ENCODE results near the gene CEACAM19. TPM values are rescaled to one million over a fixed set of nuclear protein-coding genes. Genes with fewer than 3 reads are reported as not detected.
"Not testable (repeated sequence)": the region's sequence is repeated elsewhere in the genome, so short reads cannot be mapped to it uniquely, and the experiment has no call there.

Gene CEACAM19
- total and polyA plus RNA-seq, 2 of the 8 experiments (the other 6 are each of a cell fraction or from before 2014, with no cell fraction given): 3.1 to 3.4 TPM

DNA sequence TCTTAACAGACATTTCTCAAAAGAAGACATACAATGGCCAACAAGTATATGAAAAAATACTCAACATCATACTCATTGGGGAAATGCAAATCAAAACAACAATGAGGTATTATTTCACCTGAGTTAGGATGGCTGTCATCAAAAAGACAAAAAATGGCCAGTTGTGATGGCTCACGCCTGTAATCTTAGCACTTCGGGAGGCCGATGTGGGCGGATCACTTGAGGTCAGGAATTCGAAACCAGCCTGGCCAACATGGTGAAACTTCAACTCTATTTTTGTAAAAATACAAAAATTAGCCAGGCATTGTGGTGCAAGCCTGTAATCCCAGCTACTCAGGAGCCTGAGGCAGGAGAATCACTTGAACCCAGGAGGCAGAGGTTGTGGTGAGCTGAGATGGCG lies 49.7 kb downstream of the CEACAM19 start:
- no peak overlapping the region for H4K91ac ChIP-seq (replicated peaks; ENCODE audit: insufficient read length, low read length)
- no peak overlapping the region for H2BK120ac ChIP-seq (replicated peaks; ENCODE audit: low read depth, low read length)
- no peak overlapping the region for H3K9ac ChIP-seq (replicated peaks in 1 of 4; ENCODE audit: extremely low read depth in 1 of 4, low read depth in 3 of 4, low read length in 3 of 4)
- no peak overlapping the region for H3K18ac ChIP-seq (ENCODE audit: extremely low read depth, low read length)
- H3K4me3 ChIP-seq (ENCODE audit: extremely low read depth in 1 of 4, insufficient read depth in 2 of 4, low read depth in 3 of 4, low read length in 4 of 4): no peak overlapping the region
- no peak overlapping the region for H2BK5ac ChIP-seq (ENCODE audit: low read depth, low read length)
- H3K23ac ChIP-seq (ENCODE audit: insufficient read length): no peak overlapping the region
- no peak overlapping the region for H3K14ac ChIP-seq (ENCODE audit: insufficient read length)
- H3K4me1 ChIP-seq (replicated peaks in 1 of 4; ENCODE audit: control insufficient read depth in 3 of 4, insufficient read depth in 4 of 4, low read length in 3 of 4): peaks cover 0 to 12% (median 8%) of the 10 kb centered on the region in 4 experiments; a peak in 6 of 7 replicates
- H2AK5ac ChIP-seq (ENCODE audit: low read depth, low read length): no peak overlapping the region
- H2BK12ac ChIP-seq (ENCODE audit: low read depth, low read length): no peak overlapping the region
- H3K4ac ChIP-seq (replicated peaks; ENCODE audit: insufficient read length, low read depth, low read length): no peak overlapping the region
- H4K8ac ChIP-seq (ENCODE audit: extremely low read depth, insufficient read depth, low read length): no peak overlapping the region
- no peaks in the 10 kb centered on the region; a peak in 1 of 7 replicates for H3K27me3 ChIP-seq (replicated peaks in 1 of 4; ENCODE audit: control insufficient read depth in 3 of 4, extremely low read depth in 1 of 4, insufficient read depth in 3 of 4, low read length in 3 of 4)
- no peak overlapping the region for H2BK15ac ChIP-seq (ENCODE audit: low read length)
- ChIA-PET CTCF (ENCODE audit: partially characterized antibody) (interaction anchor here (0.7 to 20.6 kb wide), 9 partner anchors 21 to 154 kb away, joined by 3 to 468 read pairs (median 10); partner anchors contain the start of gene NECTIN2), POLR2A (ENCODE audit: partially characterized antibody) (interaction anchor here (1.6 kb wide), 1 partner anchor 50 kb away, joined by 4 read pairs; no protein-coding TSS in a partner anchor)
- H4K20me1 ChIP-seq (replicated peaks in 1 of 2; ENCODE audit: control insufficient read depth in 1 of 2, insufficient read depth in 2 of 2, low read length in 2 of 2): no peaks in the 10 kb centered on the region
- 90% methylated on average over 6 of the region's 6 CpGs; no CpG with 5 or more reads in 1 of the 2 experiments for WGBS, 2 experiments (ENCODE audit: extremely low coverage in 1 of 2, insufficient coverage in 1 of 2, insufficient read length in 1 of 2, insufficient replicate concordance in 2 of 2, low coverage in 1 of 2, low lambda C conversion rate in 2 of 2, missing lambda C conversion rate in 1 of 2)
- no peaks in the 10 kb centered on the region for H3K79me1 ChIP-seq (ENCODE audit: low read depth, low read length)
- no peak overlapping the region for H2BK20ac ChIP-seq (ENCODE audit: low read length)
- no peak overlapping the region for H4K5ac ChIP-seq (ENCODE audit: insufficient read length, low read depth, low read length)
- H3K23me2 ChIP-seq (ENCODE audit: low read depth, low read length): no peaks in the 10 kb centered on the region; the same call in 1 of the 2 replicates
- no peaks in the 10 kb centered on the region for H3K9me3 ChIP-seq (ENCODE audit: insufficient read depth in 2 of 2, low read depth in 1 of 2, low read length in 1 of 2)
- DNase-seq (ENCODE audit: low read depth in 1 of 2, low spot score in 2 of 2) (no peak), FAIRE-seq (no peak)
- no peak overlapping the region for H2AFZ ChIP-seq (ENCODE audit: low read length)
- H3K4me2 ChIP-seq (ENCODE audit: insufficient read depth in 1 of 2, low read depth in 2 of 2, low read length in 2 of 2): no peak overlapping the region
- H3K56ac ChIP-seq (replicated peaks; ENCODE audit: insufficient read length, low read depth, low read length): no peak overlapping the region
- no peak for TF ChIP-seq TEAD4 (IDR thresholded peaks at IDR 0.05; ENCODE audit: low read depth, low read length)
- no peaks in the 10 kb centered on the region for H3K36me3 ChIP-seq (ENCODE audit: control insufficient read depth in 2 of 4, insufficient read depth in 4 of 4, low read length in 3 of 4)
- no peak overlapping the region for H3K27ac ChIP-seq (ENCODE audit: low read depth, low read length)
- no peaks in the 10 kb centered on the region for H3K79me2 ChIP-seq (ENCODE audit: control insufficient read depth in 1 of 2, insufficient read depth in 2 of 2, low read length in 2 of 2)

DNA sequence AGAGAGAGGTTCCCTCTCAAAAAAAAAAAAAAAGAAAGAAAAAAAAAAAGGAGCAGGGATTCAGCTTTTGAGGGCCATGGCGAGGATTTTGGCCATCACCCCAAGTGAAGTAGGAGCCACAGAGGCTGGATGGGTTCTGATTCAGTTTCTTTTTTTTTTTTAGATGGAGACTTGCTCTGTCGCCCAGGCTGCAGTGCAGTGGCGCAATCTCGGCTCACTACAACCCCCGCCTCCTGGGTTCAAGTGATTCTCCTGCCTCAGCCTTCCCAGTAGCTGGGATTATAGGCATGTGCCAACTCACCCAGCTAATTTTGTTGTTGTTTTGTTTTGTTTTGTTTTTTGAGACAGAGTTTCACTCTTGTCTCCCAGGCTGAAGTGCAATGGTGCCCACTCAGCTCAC lies 50.1 kb downstream of the CEACAM19 start:
- not testable (repeated sequence) for H2BK5ac ChIP-seq (ENCODE audit: low read depth, low read length); H4K20me1 ChIP-seq (replicated peaks in 1 of 2; ENCODE audit: control insufficient read depth in 1 of 2, insufficient read depth in 2 of 2, low read length in 2 of 2); H3K79me2 ChIP-seq (ENCODE audit: control insufficient read depth in 1 of 2, insufficient read depth in 2 of 2, low read length in 2 of 2); H3K27me3 ChIP-seq (replicated peaks in 1 of 4; ENCODE audit: control insufficient read depth in 3 of 4, extremely low read depth in 1 of 4, insufficient read depth in 3 of 4, low read length in 3 of 4); H3K36me3 ChIP-seq (ENCODE audit: control insufficient read depth in 2 of 4, insufficient read depth in 4 of 4, low read length in 3 of 4); FAIRE-seq; H3K4me3 ChIP-seq (ENCODE audit: extremely low read depth in 1 of 4, insufficient read depth in 2 of 4, low read depth in 3 of 4, low read length in 4 of 4); H3K4me2 ChIP-seq (ENCODE audit: insufficient read depth in 1 of 2, low read depth in 2 of 2, low read length in 2 of 2); H2BK15ac ChIP-seq (ENCODE audit: low read length); H2BK120ac ChIP-seq (replicated peaks; ENCODE audit: low read depth, low read length); H4K5ac ChIP-seq (ENCODE audit: insufficient read length, low read depth, low read length); H2BK12ac ChIP-seq (ENCODE audit: low read depth, low read length); H3K27ac ChIP-seq (ENCODE audit: low read depth, low read length); H3K79me1 ChIP-seq (ENCODE audit: low read depth, low read length); DNase-seq (ENCODE audit: low read depth in 1 of 2, low spot score in 2 of 2); H3K23ac ChIP-seq (ENCODE audit: insufficient read length); H3K56ac ChIP-seq (replicated peaks; ENCODE audit: insufficient read length, low read depth, low read length); H3K18ac ChIP-seq (ENCODE audit: extremely low read depth, low read length); H4K91ac ChIP-seq (replicated peaks; ENCODE audit: insufficient read length, low read length); H3K4ac ChIP-seq (replicated peaks; ENCODE audit: insufficient read length, low read depth, low read length); H3K9me3 ChIP-seq (ENCODE audit: insufficient read depth in 2 of 2, low read depth in 1 of 2, low read length in 1 of 2); H3K14ac ChIP-seq (ENCODE audit: insufficient read length); H3K23me2 ChIP-seq (ENCODE audit: low read depth, low read length); H2AFZ ChIP-seq (ENCODE audit: low read length); H2AK5ac ChIP-seq (ENCODE audit: low read depth, low read length); H2BK20ac ChIP-seq (ENCODE audit: low read length); H4K8ac ChIP-seq (ENCODE audit: extremely low read depth, insufficient read depth, low read length); H3K9ac ChIP-seq (replicated peaks in 1 of 4; ENCODE audit: extremely low read depth in 1 of 4, low read depth in 3 of 4, low read length in 3 of 4)
- 69% methylated on average over 5 of the region's 5 CpGs; no CpG with 5 or more reads in 1 of the 2 experiments for WGBS, 2 experiments (ENCODE audit: extremely low coverage in 1 of 2, insufficient coverage in 1 of 2, insufficient read length in 1 of 2, insufficient replicate concordance in 2 of 2, low coverage in 1 of 2, low lambda C conversion rate in 2 of 2, missing lambda C conversion rate in 1 of 2)
- CTCF ChIA-PET (ENCODE audit: partially characterized antibody): interaction anchor here (0.7 to 20.6 kb wide), 12 partner anchors 11 to 153 kb away, joined by 3 to 468 read pairs (median 9); partner anchors contain the start of gene NECTIN2
- POLR2A ChIA-PET (ENCODE audit: partially characterized antibody): interaction anchor here (1.3 to 2.2 kb wide), 3 partner anchors 10 to 49 kb away, joined by 3 to 7 read pairs (median 4); no protein-coding TSS in a partner anchor
- peaks cover 0 to 12% (median 8%) of the 10 kb centered on the region in 4 experiments; a peak in 6 of 7 replicates for H3K4me1 ChIP-seq (replicated peaks in 1 of 4; ENCODE audit: control insufficient read depth in 3 of 4, insufficient read depth in 4 of 4, low read length in 3 of 4)
